HL-60/S4 (cell line): ENCODE data around the gene ADRA1B.
"Not testable (repeated sequence)": the region's sequence is repeated elsewhere in the genome, so short reads cannot be mapped to it uniquely, and the experiment has no call there.

Source experiments
- in situ Hi-C: fragments of 300-500 bp; cut with MboI; formaldehyde crosslinking; loops from 2 replicates; pipeline ENCODE4 v1.14.3; 2022; ENCODE audit warnings: low sequenced_read_pairs

The ADRA1B gene

DNA sequence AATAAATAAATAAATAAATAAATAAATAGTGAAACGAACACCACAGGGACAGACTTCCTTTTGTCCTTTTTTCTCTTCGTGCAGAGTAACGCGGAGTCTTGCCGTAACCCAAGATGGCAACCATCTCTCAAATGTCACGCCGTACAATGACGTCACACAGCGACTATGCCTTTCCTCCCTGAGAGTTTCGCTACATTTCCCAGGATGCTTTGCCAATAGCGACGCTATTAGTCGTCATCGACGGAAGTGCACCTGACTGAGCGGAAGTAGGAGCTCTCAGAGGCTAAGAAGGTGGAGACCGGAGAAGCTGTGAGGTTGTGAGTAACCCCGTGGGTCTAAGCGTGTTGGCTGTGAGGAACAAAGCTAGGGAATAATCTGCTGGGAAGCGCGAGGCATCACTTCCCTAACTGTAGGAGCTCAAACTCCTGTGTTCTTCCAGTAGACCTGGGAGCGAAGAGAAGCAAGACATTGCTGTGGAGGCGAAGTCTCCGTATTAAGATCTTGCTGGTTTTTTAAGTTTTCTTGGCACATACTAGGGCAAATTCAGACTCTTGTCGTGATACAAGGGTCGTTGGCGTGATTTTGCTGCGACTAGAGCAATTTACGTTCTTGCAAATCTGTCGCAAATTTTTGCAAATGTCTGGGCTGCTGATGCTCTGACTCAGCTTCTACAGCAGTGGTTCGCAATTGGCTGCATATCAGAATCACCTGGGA is 92.8 kb downstream of the ADRA1B start, which contains the start of gene TTC1:
TTC1 (plus strand) TSS at position 263 of the 714 bp plus-strand sequence. CDS start 1,390 bp downstream, outside the sequence.
- in situ Hi-C loops, result no loop called here

DNA sequence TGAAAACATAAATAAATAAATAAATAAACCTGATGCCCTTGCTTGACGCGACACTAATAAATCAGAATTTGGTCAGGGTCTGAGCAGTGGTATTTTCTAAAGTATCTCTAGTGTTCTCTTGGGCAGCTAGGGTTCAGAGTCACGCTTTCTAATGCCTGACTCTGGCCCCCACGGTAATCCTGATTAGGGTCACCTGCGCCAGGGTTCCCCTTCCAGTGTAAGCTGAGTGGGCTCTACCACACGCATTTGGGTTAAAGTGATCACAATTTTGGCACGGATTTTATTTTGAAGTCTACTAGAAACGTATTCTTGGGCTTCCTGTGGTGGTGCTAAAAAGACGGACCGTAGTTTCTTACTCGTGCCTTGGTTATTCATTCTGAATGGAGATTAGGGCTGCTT is 93.3 kb downstream of the ADRA1B start:
- in situ Hi-C loops, result no loop called here

DNA sequence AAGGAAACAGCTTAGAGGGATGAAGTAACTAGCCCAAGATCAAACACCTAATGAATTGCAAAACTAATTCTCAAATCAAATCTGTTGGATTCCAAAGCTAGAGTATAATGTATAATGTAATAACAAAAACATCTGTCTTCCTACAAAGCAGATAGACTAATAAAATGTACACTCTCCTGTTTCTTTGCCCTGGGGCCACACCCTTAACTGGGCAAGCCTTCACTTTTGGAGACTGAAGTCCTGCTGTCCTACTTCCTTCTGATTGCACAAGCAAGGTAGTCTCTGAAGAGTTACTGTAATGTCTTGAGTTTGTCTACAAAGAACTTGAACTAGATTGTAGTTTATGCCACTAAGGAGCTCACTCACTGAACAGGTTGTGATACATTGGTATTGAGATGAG is 95.2 kb downstream of the ADRA1B start:
- in situ Hi-C loops, result no loop called here

DNA sequence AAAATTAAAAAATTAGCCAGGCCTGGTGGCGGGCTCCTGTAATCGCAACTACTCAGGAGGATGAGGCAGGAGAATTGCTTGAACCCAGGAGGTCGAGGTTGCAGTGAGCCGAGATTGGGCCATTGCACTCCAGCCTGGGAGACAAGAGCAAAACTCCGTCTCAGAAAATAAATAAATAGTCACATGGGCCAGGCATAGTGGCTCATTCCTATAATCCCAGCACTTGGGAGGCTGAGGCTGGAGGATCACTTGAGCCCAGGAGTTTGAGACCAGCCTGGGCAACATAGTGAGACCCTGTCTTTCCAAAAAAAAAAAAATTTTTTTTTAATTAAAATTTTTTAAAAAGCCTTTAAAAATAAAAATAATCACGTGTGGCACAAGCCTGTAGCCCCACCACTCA is 97.9 kb downstream of the ADRA1B start:
- in situ Hi-C loops, result not testable (repeated sequence)

DNA sequence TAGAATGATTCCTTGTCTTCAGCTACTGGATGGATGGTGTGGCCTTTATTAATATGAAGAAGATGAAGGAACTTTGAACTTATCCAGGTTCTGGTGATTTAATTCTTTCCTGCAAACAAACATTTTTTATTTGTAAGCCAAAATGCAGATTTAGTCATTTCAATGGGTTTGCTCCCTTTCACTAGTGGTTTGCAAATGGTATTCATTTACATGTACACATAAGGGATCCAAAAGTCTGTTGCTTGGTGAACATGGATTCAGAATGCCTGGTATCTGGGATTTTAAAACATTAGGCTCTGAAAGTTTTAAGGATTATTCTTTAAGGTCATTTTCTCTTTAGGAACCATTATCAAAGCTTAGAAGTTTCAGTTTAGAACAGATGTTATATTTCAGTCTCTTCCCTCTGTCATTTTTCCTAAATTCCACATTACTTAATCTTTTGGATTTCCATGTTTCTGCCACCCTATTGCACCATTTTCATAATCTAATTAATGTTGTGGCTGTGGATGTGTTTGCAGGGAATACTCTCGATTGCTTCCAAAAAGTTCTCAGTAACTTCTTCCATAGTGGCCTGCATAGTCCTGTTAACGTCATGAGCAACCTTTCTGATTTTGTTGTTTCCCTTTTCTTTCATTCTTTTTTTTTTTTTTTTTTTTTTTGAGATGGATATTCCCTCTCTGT is 102.8 kb downstream of the ADRA1B start:
- in situ Hi-C loops, result no loop called here

DNA sequence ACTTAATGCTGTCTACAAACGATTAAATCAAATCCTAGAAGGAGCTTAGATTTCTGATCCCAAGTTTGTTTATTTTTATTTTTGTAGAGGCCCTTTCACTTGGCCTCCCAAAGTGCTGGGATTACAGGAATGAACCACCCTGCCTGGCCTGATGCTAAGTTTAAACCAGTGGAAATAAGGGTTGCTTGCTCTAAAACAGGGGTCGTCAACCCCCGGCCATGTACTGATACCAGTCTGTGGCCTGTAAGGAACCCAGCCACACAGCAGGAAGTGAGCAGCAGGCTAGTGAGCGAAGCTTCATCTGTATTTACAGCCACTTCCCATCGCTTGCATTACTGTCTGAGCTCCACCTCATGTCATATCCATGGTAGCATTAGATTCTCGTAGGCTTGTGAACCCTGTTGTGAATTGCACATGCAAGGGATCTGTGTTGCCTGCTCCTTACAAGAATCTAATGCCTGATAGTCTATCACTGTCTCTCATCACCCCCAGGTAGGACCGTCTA is 104.0 kb downstream of the ADRA1B start:
- in situ Hi-C loops, result loop anchor here (10.0 kb wide), 1 partner anchor 324 kb away; no protein-coding TSS in a partner anchor

DNA sequence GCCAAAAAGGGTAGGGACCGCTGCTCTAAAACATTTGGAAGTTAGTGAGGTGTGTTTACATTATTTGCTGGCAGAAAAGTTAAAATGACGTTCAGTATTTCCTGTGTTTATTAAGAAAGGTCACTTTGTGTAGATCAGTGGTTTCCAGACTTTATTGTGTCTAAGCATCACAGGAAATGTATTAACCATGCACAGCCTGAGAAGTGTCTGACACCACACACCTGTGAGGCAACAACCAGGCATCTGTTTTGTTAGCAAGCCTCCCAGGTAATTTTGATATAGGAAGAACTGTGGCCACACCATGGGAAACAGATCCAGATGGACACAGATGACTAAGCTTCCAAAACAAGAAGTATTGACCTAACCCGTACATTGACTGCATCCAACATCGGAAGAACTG is 104.7 kb downstream of the ADRA1B start:
- in situ Hi-C loops, result loop anchor here (10.0 kb wide), 1 partner anchor 324 kb away; no protein-coding TSS in a partner anchor

DNA sequence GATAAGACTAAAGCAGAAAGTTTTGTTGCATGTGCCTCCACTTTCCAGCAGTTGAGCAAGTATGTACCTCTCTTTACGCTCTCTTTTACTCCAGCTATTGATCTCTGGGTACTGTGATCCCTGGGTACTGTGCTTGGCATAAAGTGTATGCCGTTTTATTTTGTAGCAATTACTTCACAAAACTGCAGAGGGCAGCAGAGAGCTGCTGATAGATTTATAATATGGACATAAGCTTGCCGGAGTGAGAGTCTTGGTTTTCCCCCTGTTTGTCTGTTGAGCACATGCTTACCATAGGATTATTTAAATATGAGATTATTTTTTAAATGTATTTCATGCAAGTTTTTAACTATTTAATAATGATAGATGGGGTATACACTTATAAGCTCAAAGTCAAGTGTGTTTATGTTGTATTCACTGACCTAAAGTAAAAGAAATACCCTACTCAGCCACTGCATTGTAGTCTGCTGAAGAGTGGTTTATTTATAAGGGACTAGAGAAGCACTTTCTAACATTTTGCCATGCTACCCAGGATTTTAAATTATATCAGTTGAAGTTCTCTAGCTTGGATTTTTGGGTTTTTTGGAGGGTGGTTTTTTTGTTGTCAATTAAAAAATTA is 105.7 kb downstream of the ADRA1B start:
- in situ Hi-C loops, result loop anchor here (10.0 kb wide), 1 partner anchor 323 kb away; no protein-coding TSS in a partner anchor
